ENCODE results near the gene RAI14.

The RAI14 gene

DNA sequence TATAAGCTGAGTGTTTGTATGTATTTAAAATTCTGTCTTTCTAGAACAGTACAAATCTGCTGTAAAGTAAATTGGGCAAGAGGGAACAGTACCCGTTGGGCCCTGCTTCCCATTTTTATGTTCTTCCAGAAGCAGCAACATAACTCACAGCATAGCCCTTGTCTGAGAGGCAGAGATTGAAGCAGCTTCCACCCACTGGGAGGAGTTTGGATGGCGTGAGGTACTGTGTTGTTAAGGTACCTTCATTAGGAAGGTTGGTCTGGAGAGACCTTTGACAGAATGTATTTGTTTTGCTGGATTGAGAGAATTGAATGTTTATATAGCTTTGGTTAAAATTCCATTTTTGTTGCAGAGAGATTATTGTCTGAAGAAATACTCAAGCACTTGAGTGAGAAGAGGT lies 24.8 kb downstream of the RAI14 start:
- no peak for FAIRE-seq

DNA sequence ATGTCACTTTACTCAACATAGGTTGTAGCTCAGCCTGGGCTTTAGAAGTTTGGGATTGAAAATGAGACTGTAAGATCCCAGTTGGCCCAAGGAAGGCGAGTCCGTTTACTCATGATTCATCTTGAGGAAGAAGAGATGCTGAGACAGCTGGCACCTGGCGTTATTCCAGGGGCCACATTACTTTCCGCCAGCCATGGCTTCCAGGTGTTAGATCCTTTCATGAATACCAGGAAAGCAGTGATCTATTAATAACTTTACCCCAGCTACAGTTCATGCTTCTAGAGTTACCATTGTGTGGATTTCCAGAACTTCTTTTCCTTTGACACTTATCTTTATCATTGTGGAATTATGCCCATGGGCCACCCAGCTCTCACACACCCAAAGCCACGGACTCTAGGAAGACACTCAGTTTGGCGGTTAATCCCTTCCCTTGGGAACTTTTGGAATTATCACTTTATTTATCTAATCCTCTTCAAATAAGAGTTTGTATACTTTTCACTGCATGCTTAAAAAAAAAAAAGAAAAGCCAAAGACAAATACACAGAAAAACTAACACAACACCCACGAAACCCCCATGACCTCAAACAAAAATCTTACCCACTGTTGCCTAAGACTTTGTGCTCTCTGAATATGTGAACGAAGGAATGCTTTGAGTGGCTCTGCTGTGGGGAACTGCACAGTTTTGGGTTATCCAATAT lies 26.9 kb downstream of the RAI14 start:
- no peak for FAIRE-seq

DNA sequence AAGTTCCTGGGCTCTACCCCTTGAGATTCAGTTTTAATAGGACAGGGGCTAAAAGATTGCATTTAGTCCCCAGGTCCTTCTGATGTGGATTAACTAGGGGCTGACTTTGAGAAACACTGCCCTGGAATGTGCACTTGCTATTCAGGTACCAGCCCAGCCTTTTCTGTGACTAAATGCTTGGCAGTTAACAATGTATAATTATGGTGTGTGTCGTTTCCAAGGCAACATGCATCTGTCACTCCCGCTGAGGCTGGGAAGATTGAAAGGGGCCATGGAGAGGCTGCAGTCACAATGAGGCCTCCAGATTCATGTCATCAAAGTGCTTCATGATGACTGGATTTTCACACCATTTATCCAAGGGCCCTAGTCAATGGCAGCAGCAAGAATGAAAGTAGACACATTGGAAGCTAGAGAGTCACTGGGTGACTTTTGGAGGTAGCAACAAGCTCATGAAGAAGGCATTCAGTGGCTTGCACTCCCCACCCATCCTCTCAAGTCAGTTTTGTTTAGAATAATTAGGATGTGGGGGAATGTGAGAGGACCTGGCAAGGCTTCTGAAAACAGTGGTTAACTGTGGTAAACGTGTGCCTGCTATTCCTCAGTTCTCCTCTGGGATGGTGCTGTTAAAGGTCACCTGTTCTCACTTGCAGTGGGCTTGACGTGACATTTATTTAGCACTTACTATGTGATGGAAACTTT lies 28.3 kb downstream of the RAI14 start:
- FAIRE-seq = no peak

DNA sequence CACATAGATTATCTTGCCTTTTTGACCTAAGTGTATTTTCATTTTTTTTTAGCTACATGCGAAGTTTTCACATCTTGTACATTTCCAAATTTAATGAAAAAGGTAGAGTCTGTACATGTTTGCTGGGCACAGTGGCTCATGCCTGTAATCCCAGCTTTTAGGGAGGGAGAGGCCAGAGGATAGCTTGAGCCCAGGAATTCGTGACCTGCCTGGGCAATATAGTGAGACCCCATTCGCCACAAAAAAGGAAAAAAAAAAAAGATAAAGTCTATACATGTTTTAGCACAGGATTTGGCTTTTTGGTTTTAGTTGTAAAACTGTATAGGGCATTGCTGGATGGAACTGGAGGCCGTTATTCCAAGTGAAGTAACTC lies 28.8 kb downstream of the RAI14 start:
- FAIRE-seq = no peak

DNA sequence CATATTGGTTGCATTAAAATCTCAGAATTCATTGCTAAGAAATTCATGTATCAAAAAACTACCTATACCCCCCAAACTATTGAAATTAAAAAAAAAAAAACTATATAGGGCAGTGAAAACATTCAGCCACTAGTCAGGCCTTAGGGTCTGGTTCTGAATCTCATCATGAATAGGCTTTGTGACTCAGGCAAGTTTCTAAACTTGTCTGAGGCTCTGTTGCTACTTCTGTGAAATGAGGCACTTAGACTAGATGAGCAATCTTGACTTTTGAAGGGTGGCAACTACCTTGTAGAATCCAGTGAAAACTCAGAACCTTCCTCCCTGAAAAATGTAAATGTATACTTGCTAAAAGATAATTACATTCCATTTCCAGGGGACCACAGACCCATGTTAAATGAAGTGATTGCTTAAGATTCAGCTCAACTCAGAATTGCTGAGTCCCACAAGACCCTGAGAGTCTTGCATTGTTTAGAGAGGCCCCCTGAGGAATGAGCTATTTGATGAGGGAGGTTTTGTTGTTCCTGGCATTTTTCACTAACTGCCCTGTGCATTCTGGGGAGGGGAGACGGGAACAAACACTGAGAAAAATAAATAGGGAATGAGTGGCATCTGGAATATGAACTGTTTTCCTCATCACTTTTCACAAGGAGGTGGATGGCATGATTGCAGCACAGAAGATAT lies 29.5 kb downstream of the RAI14 start:
- FAIRE-seq = no peak

DNA sequence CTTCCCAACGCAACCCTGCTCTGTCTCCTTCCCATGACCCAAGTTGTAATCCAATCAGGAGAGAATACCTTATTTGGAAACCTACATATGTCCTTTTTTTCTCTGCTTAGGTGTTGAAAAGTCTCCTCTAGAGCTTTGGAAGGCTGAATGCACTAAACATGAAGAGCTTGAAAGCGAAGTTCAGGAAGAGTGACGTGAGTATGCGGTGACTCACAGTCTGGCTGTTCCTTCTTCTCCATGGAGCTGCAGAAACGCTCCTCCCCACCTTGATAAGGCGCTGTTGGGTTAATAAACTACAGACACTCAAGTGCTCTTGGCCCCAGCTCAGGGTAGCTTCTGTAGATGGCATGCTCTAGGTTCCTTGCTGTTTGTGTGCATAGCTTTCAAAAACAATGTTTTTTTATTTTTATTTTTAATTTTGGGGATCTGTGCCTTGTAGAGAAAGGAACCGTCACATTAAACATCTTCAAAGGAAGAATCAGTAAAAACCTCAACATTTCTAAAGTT lies 30.7 kb downstream of the RAI14 start:
- no peak for FAIRE-seq

DNA sequence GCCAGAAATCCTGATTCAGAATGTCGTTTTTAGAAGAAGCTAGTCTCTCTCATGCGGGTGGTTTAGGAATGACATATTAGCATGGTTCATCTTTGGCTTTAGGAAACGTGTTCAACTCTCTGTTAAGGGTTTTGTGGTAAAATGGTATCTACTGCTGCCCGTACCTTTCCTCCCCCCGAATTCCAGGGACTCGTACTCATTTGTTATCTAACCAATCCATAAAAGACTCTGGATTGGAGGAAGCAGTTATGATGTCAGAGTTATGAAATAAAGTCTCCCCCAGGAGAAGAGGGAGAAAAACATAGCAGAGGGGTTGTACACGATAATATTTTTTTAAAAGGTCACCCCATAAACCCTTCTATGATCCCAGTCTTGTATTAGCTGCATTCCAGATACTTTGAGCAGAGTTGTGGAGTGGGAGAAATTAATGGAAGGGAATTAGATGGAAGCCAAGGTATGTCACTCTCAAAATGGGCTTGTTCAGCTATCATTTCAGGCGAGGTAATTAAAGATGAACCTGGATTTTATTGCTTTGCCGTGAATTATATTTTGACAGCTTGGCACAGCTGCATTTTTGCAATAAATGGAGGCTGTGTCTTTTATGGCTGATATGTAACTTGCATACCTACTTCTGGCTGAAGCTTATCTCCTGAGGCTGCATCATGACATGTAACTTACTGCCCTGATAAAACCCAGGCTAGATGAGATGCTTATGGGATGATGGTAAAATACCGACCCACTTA lies 31.3 kb downstream of the RAI14 start:
- no peak for FAIRE-seq

DNA sequence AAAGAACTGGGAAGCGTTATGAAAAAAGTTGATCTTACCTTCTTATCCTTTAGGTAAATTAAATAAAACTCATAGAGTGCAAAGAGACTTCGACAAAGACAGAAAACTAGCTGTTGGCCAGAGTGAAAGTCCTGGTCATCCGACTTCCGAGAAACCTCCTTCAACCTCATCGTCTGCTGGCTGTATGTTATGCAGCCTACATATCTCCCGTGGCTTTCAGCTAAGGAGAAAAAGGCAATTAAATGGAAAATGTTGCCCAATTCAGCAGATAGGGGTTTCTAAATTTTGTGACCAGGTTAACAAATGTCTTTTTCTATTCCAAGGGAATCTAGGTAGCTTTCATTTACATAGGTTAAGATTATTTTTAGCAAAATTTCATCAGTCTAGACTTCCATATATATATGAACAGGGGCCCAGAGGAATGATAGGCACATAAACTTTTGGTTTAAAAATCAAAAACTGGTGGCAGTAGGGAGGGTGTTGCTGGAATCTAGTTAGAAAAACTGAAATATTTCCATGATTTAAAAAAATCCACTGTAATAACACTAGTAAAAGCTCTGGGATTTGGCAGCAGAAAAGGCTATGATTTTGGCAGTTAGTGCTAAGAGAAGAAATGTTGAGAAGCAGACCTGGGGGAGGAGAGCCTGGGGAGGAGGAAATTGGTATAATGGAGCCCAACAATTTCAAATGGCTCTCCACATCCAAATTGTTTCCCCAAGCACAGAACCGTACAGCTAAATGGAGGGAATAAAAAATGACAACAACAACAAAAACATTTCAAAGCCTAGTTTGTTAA lies 32.1 kb downstream of the RAI14 start:
- FAIRE-seq = no peak

DNA sequence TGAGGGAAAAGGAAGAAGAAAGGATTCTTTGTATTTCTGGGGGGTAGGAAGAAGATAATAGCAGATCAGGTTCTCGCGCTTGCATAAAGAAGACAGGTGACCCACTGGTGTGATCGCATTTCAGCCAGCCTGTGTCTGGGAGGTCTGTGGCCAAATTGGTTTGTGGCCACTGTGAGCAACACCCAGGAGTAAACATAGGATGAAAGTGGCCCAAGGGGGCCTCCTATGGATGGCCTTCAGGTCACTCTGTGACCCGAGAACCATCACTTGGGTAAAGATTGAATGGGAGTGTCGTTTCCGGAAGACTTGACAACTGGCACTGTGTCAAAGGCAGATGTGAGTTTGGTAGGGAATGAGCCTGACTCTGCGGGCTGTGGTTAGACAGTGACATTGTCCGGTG lies 34.2 kb downstream of the RAI14 start:
- FAIRE-seq = no peak

DNA sequence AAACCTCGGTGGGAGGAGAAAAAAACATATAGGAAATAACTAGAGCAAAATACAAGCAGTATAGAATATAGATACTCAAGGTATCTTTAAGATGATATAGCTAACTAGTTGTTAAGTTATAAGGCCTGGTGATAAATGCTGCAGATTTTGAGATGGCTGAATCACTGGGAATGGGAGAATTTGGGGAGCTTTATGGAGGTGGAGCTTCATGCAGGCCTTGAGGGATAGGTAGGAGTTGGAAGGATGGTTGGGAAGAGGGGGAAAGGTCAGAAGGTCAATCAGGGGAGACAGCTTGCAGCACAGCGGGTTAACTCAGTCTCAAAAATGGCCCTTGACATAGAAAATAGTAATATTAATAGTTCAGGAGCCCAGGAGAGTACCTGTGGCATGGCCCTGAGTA lies 34.8 kb downstream of the RAI14 start:
- FAIRE-seq = no peak

DNA sequence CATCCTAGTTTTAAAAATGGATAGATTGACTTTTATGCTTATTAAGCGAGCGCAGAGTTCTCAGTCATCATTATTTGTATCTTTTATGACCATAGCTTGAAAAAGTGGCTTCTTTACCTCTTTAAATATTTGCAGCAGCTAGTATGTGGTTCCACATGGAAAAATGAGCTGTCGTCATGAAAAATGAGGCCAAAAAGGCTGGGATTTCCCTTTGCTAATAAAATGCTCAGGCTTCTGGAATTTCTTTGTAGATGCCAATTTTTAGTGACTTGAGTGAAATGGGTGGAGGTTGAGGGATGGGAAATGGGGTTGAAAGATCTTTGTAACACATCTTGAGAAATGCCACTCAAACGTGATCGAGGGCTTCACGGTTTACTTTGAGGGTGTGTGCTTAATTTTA lies 35.2 kb downstream of the RAI14 start:
- FAIRE-seq = no peak

DNA sequence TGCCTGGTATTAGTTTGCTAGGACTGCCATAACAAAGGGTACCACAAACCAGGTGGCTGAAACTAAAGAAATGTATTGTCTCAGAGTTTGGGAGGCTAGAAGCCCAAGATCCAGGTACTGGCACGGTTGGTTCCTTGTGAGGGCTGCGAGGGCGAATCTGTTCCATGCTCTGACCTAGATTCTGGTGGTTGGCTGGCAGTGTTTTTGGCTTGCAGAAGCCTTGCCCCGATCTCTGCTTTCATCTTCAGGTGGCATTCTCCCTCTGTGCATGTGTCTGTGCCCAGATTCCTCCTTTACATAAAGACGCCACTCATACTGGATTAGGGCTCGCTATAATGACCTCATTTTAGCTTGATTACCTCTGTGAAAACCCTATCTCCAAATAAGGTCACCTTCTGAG lies 36.7 kb downstream of the RAI14 start:
- no peak for FAIRE-seq

DNA sequence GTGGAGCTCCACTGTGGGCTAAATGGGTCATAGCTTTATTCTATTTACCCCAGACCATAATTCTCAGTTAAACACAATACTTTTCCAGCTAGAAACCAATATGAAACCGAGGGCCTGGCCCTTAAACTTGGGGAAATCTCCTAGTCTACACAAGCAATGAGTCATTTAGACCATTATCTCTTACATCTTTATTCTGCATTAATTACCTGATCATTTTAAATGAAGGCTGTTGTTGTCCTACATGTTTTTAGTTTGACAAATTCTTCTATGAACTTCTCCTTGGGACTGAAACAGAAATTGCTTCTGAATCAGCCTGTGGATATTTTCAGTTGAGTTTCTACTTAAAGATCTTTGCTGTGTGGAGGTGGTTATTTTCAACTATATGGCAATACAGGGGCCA lies 37.9 kb downstream of the RAI14 start:
- no peak for FAIRE-seq

DNA sequence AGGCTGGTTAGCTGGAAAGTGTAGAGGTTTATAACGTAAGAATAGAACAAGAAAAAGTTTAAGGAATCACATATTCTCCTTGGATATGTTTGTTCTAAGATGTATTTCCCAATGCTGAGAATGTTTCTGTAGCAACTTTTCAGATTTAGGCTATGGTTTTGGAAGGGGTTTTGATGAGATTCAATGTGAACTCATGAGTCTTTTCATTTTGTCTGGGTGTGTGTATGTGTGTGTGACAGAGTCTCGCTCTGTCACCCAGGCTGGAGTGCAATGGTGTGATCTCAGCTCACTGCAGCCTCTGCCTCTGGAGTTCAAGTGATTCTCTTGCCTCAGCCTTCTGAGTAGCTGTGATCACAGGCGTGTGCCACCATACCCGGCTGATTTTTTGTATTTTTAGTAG lies 38.6 kb downstream of the RAI14 start:
- no peak for FAIRE-seq

DNA sequence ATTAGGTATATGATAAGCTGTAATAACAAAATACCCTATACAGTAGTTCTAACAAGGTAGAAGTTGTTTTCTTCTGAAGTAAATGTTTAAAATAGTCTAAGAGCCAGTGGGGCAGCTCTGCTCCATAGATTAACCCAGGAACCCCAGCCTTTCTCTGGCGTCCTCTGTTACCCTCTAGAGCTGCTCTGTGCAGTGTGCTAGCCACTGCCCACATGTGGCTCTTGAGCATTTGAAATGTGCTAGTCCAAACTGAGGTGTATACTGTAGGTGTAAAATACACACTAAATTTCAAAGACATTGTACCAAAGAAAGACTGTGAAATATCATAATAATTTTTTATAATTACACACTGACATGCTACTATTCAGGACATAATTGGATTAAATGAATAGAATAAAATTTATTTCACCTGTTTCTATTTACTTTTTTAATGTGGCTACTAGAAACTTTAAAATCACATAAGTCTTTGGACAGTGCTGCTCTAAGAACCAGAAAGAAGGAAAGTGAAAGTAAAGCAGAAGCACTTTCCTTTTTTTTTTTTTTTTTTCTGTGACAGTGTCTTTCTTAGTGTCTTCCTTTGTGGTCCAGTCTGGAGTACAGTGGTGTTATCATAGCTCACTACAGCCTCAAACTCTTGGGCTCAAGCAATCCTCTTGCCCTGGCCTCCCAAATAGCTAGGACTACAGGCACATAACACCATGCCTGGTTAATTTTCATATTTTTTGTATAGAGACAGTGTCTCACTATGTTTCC lies 39.3 kb downstream of the RAI14 start:
- FAIRE-seq = no peak

DNA sequence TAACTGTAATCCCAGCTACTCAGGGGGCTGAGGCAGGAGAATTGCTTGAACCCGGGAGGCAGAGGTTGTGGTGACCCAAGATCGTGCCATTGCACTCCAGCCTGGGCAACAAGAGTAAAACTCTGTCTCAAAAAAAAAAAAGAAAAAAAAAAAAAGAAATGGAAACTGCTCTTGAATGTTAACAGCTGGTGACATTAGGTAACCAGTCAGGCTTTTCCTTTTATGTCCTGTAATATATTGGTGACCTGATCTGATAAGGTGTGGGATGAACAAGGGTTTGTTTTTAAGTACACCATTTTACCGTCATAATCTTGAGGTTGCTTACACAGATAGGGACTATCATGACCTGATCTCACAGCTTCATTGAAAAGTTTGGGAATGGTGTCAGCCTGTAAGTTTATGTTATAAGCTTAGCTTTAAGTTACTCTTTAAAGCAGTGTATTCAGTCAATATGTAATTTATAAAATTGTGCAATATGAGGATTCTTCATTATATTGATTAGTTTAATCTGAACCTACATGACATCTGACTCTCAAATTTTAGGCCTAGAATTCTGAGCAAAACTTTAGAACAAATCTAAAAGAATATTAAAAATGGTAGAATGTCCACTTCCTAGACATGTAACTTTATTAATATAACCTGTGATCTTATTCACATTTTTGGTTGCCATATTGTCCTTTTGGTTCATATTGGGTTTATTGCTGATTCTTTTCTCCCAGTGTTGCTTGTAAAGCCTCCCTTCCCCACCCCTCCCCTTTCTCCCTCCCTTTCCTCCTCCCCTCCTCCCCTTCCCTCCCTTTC lies 41.4 kb downstream of the RAI14 start:
- no peak for FAIRE-seq

DNA sequence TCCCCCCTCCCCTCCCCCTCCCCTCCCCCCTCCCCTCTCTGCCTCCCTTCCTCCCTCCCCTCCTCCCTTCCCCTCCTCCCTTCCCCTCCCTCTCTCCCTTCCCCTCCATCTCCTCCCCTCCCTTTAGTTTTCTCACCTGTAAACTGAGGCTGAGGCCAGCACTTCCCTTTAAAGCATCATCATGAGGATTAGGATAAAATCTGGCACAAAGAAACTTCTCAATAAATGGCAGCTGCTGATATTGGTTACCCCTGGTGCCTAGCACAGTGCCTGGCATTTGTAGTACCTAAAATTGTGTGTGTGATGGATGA lies 41.9 kb downstream of the RAI14 start:
- no peak for FAIRE-seq

DNA sequence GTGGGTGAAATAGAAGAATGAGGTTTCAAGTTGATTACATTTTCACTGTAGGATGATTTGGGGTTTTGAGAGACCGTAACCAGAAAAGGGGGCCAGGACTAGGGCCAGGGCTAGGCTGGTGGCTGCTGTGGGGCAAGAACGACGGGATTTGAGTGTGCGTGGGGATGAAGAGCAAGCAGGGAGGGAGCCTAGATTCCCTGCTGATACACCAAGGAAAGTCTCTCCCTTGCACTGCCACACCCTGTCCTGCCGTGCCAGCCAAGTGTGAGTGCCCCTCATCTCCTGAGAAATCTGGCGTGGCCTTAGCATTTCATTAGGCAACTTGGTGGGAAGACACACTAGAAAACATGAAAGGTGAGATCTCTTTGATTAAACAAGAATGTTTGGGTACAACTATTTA lies 42.6 kb downstream of the RAI14 start:
- FAIRE-seq = no peak

DNA sequence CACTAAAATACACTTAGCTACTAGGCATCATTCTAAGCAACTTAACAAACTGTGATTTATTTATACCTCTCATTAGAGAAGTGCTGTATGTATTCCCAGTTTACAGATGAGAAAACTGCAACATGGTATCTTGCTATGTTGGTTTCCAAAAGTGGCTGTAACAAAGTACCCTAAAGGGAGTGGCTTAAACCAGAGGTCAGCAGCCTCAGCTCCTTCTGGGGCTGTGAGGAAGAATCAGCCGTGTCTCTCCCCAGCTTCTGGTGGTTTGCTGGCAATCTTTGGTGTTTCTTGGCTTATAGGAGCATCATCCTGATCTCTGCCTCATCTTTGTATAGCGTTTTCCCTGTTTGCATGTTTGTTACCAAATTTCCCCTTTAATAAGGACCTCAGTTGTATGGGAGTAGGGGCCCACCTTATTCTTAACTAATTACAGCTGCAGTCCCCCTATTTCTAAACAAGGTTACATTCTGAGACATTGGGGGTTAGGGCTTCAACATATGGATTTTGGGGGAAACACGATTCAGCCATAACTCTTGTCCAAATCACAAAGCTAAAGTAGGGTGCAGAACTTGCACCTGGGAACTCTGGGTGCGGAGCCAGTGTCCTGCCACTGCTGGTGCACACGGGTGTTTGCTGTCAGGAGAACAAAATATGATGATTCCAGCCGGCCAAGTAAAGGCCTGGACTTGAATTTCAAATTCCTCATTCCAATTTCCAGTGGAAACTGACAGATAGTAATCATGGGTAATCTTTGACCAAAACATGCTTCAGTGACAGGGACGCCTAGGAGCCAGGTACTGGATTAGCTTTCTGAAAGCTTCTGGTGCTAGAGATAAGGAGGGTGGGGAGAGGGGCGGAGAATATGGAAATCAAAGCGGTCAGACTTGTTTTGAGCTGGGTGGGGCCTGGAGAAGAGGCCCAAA lies 43.3 kb downstream of the RAI14 start:
- no peak for FAIRE-seq

DNA sequence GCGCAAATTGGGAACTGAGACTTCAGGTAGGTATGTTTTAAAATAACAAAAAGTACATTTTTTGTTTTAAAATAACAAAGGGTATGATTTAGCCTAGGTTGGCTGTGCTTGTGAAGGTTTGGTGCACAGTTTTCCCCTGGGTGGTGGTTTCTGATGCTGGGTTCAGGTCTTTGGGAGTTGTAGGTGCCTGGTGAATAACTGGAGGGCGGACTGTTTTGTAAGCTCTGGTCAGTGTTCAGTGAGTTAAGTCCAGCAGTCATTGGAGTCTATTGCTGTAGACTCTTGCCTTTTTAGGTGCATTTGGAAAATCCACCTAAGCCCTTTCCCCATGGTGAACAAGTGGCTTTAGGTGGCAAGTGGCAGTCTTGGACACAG lies 43.9 kb downstream of the RAI14 start:
- no peak for FAIRE-seq
